HG03175 (cell line): ENCODE measurements around the gene IGSF9B.

Source experiments
- ATAC-seq: cut with Tn5 transposase; IDR thresholded peaks from one replicate; pipeline ENCODE4 v1.9.1; 2021; ENCODE audit warnings: mild to moderate bottlenecking, moderate library complexity; ENCODE audit not compliant: unreplicated experiment

Gene IGSF9B

GRCh38 chr11:133957900-133958299 is 1.1 kb upstream of the IGSF9B start:
- ATAC-seq: no peak

DNA sequence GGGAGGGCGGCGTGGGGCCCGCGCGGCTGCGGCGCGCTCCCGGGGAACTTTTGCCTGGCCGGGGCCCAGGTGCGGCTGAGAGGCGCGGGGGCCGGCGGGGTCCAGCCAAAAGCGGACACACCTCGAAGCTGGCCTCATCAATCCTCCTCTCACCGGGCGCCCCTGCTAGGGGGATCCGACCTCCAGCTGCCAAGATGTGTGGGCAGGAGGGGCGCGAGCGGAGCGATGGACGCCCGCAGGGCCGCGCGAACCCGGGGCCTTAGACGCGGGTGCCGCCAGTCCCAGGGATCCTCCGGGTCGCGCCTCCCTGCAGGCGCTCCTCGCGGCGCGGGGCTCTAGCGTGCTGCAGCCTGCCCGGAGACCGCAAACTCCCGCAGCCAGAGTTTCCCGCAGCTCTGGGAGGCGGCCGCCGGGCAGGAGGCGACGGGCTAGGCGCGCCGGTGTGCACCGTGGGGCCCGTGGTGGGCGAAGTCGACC is 785 bp downstream of the IGSF9B start:
- no peak for ATAC-seq

GRCh38 chr11:133955081-133955891 is 1.5 kb downstream of the IGSF9B start:
- no peak for ATAC-seq

- no peak for ATAC-seq
Measured at GRCh38 chr11:133953999-133954398, 2.8 kb downstream of the IGSF9B start.

- ATAC-seq: no peak
Measured at GRCh38 chr11:133953547-133953946, 3.2 kb downstream of the IGSF9B start.

GRCh38 chr11:133952199-133953190 is 4.3 kb downstream of the IGSF9B start:
- no peak for ATAC-seq

GRCh38 chr11:133951327-133952198 is 5.2 kb downstream of the IGSF9B start:
- ATAC-seq: no peak

GRCh38 chr11:133950874-133951326 is 5.9 kb downstream of the IGSF9B start:
- ATAC-seq: no peak

- ATAC-seq: no peak
Measured at GRCh38 chr11:133950421-133950820, 6.3 kb downstream of the IGSF9B start.

DNA sequence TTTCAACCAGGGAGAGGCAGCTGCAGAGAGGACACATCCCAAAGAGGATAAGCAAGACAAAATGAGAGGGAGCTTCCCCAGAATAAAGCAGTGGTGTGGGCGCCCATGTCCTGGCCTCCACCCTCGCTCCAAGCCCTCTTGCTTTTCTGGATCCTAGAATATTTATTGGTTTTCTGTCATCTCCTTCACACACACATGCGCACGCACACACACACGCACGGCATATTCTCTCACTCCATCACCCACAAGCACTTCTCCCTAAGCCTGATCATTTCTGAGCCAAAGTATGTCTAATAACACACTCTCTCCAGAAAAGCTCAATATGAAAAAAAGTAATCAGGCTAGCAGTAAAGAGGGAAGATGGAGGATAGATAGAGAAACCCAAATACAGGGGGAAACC is 7.6 kb downstream of the IGSF9B start:
- ATAC-seq: no peak

DNA sequence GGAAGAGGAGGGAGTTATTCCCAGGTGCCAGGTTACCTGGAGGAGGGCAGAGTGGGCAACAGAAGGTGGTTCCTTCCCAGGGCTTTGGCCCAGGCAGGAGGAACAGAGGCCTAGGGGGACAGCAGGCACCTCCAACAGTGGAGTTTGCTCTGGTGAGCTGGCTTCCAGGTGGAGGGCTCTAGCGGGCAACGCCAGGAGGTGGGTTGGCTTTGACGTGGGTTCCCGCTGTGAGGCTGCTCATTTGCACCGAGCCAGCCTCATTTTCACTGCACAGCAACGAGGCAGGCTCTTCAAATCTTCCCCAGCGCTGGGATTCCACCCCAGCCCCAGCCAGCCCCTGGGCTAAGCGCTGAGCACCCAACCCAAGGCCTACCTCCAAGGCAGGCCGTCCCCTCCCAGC is 8.1 kb downstream of the IGSF9B start:
- ATAC-seq: no peak

DNA sequence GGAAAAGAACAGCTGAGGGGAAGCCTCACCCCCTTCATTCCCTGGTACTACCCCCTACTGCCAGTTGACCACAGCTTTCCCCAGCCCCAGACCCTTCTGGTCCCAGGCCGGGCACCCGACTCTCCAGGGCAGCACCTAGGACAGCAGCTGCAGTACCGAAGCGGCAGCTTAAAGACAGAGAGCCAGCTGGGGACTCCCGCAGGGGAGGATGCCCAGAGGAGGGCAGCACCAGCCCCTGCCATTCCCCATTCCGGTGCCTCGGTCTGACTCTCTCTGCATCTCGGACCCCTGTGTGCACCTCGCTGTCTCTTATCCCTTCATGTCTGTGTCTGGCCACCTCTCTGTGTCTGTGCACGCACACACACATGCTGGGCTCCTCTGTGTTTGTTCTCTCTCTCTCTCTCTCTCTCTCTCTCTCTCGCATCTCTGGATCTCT is 9.4 kb downstream of the IGSF9B start:
- peak; percentile 46 for ATAC-seq

GRCh38 chr11:133946541-133947318 is 10.0 kb downstream of the IGSF9B start:
- no peak for ATAC-seq

DNA sequence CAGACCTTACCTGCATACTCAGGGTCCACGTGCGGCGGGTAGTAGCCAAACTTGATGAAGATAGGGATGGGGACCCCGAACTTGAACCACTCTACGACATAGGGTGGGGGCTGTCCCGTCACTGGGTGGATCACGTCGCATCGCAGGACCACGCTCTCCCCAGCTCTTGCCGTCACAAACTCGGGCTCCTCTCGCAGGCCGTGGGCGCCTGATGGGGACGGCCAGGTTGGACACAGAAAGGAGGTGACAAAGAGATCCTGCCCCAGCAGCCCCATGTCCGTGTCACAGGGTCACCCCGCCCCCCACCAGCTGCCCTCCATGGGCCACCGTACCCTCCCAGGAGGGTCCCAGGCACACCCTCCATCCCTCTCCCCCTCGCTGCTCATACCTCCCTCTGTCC is 10.7 kb downstream of the IGSF9B start:
- ATAC-seq: no peak

- ATAC-seq: no peak
Measured at GRCh38 chr11:133945087-133945974, 11.4 kb downstream of the IGSF9B start.

DNA sequence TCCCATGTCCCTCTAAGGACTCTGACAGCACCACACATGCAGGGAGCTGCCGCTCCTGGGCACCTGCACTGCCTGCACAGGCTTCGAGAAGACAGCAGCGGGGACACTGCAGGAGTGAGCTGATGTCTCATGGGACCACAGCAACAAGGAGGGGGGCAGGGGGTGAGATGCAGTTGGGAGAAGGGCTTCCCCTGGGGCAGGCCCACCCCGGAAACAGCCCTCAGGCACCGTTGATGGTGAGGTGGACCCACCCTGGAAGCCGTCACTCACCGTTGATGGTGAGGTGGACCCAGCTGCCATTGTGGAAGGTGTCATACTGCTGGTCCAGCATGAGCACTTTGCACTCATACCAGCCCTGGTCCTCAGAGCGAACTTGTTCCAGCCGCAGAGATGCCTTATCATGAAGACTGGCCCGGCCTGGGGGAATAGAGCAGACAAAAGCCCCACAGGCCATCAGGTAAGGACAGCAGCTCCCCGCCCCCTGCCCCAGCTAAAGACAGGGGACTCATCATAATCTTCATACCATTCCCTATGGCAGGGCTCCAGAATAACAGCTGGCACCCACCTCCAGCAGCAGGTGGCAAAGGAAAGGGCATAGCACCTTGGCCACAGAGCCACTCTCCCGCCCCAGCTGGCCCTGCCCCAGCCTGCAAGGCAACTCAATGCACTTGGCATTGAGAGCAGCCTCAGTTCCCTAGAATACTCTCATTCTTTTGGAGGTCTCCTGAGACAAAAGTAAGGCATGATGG is 12.6 kb downstream of the IGSF9B start:
- ATAC-seq: no peak

DNA sequence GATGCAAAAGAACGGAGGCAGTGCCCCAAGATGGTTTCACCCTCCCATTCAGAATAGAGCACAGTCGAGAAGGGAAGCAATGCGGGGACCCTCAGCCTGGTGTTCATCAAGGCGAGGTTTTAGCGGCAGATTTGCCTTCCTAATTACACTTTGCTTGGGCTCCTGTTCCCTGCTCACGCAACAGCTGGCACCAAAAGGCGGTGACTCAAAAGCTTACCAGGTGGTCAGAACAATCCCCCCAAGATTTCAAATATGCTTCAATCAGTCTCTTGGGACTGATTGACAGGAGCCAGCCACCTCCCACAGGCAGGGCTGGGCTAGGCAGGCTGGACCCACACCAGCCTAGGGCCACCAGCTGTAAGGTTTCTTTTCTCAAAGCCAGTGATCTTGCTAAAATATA is 14.2 kb downstream of the IGSF9B start:
- ATAC-seq: no peak

DNA sequence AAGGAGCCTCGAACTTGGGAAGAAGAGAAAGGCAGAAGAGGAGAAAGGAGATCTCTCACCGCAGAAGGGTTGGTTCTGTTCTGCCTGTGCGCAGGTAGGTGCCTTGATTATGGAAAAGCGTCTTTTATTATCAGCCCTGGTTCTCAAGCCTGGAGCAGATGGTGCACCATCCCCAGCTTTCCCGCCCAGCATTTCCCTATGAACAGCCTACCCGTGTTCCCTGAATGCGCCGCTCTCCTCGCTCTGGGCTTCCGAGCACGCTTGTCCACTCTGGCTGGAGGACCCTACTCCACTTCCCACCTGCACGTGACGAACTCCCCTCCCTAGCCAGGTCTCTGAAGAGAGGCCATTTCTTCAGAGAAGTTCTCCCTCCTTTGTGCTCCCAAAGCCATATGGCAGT is 15.2 kb downstream of the IGSF9B start:
- ATAC-seq: no peak
